SU-DHL-6 (cell line): ENCODE data around the gene WDR36.

Experiments used
- CTCF ChIP-seq: fragments of 200-600 bp; sonication (generic); IDR thresholded peaks from one replicate; pipeline ENCODE4 v1.5.1; 2017; ENCODE audit warnings: antibody characterized with exemption, mild to moderate bottlenecking, low read length, moderate library complexity; ENCODE audit not compliant: insufficient read depth, poor library complexity, severe bottlenecking
- EZH2phosphoT487 ChIP-seq: fragments of 200-600 bp; sonication (generic), shearing (Covaris generic); conservative IDR thresholded peaks from 2 replicates; pipeline ENCODE4 v1.6.1; 2018; ENCODE audit warnings: mild to moderate bottlenecking, antibody characterized with exemption, low read length, moderate library complexity, mixed read lengths

GRCh38 chr5:111092062-111092853, at the start of gene WDR36:
- TF ChIP-seq CTCF (no peak), EZH2phosphoT487 (no peak)
